Measurements from ENCODE around the gene BBS9.
"Not testable (repeated sequence)": the region's sequence is repeated elsewhere in the genome, so short reads cannot be mapped to it uniquely, and the experiment has no call there.

BBS9 gene

GRCh38 chr7:33509206-33509605 lies 379.8 kb downstream of the BBS9 start:
- no peak for DNase-seq
- Histone ChIP-seq H3K9me3 (ENCODE audit: severe bottlenecking) (no peaks in the 10 kb centered on the region), H3K27me3 (ENCODE audit: insufficient read depth, low read depth, severe bottlenecking) (no peaks in the 10 kb centered on the region), H3K27ac (no peak overlapping the region), H3K36me3 (no peaks in the 10 kb centered on the region), H3K4me3 (ENCODE audit: low read depth, low read length) (no peak overlapping the region)
- TF ChIP-seq CTCF (IDR thresholded peaks at IDR 0.05; ENCODE audit: low read depth, low read length), result no peak

- TF ChIP-seq CTCF (IDR thresholded peaks at IDR 0.05; ENCODE audit: low read depth, low read length), result no peak
- Histone ChIP-seq H3K36me3 (no peaks in the 10 kb centered on the region), H3K9me3 (ENCODE audit: severe bottlenecking) (no peaks in the 10 kb centered on the region), H3K27me3 (ENCODE audit: insufficient read depth, low read depth, severe bottlenecking) (no peaks in the 10 kb centered on the region), H3K27ac (no peak overlapping the region), H3K4me3 (ENCODE audit: low read depth, low read length) (no peak overlapping the region)
- DNase-seq, result no peak
Observed at GRCh38 chr7:33511778-33512177, 382.4 kb downstream of the BBS9 start.

GRCh38 chr7:33516568-33516967 lies 387.2 kb downstream of the BBS9 start:
- DNase-seq, result no peak
- Histone ChIP-seq H3K9me3 (ENCODE audit: severe bottlenecking) (no peaks in the 10 kb centered on the region), H3K27me3 (ENCODE audit: insufficient read depth, low read depth, severe bottlenecking) (no peaks in the 10 kb centered on the region), H3K4me3 (ENCODE audit: low read depth, low read length) (no peak overlapping the region), H3K36me3 (no peaks in the 10 kb centered on the region), H3K27ac (no peak overlapping the region)
- TF ChIP-seq CTCF (IDR thresholded peaks at IDR 0.05; ENCODE audit: low read depth, low read length), result no peak

GRCh38 chr7:33517191-33517590 lies 387.8 kb downstream of the BBS9 start:
- no peak for DNase-seq
- Histone ChIP-seq H3K27ac (no peak overlapping the region), H3K27me3 (ENCODE audit: insufficient read depth, low read depth, severe bottlenecking) (no peaks in the 10 kb centered on the region), H3K9me3 (ENCODE audit: severe bottlenecking) (no peaks in the 10 kb centered on the region), H3K36me3 (no peaks in the 10 kb centered on the region), H3K4me3 (ENCODE audit: low read depth, low read length) (no peak overlapping the region)
- no peak for TF ChIP-seq CTCF (IDR thresholded peaks at IDR 0.05; ENCODE audit: low read depth, low read length)

- H3K27me3 ChIP-seq (ENCODE audit: insufficient read depth, low read depth, severe bottlenecking); DNase-seq; H3K9me3 ChIP-seq (ENCODE audit: severe bottlenecking); H3K4me3 ChIP-seq (ENCODE audit: low read depth, low read length); H3K36me3 ChIP-seq; H3K27ac ChIP-seq: not testable (repeated sequence)
Observed at GRCh38 chr7:33527008-33527407, 397.6 kb downstream of the BBS9 start.

GRCh38 chr7:33527613-33528012 lies 398.2 kb downstream of the BBS9 start:
- H3K4me3 ChIP-seq (ENCODE audit: low read depth, low read length); H3K27ac ChIP-seq; H3K36me3 ChIP-seq; H3K27me3 ChIP-seq (ENCODE audit: insufficient read depth, low read depth, severe bottlenecking); H3K9me3 ChIP-seq (ENCODE audit: severe bottlenecking); DNase-seq: not testable (repeated sequence)

GRCh38 chr7:33529070-33529469 lies 399.7 kb downstream of the BBS9 start:
- Histone ChIP-seq H3K4me3 (ENCODE audit: low read depth, low read length) (no peak overlapping the region), H3K36me3 (no peaks in the 10 kb centered on the region), H3K9me3 (ENCODE audit: severe bottlenecking) (no peaks in the 10 kb centered on the region), H3K27ac (no peak overlapping the region), H3K27me3 (ENCODE audit: insufficient read depth, low read depth, severe bottlenecking) (no peaks in the 10 kb centered on the region)
- DNase-seq, result no peak
- TF ChIP-seq CTCF (IDR thresholded peaks at IDR 0.05; ENCODE audit: low read depth, low read length), result no peak
